Smooth muscle cell (in vitro differentiated cells): ENCODE measurements around the gene CD248. TPM values are rescaled to one million over a fixed set of nuclear protein-coding genes. Genes with fewer than 3 reads are reported as not detected.

Source experiments
- DNase-seq: peaks from one replicate; lab custom pipeline; 2025; ENCODE audit not compliant: unreplicated experiment; lab: John Stamatoyannopoulos, UW
- H2AFZ ChIP-seq: fragments of 200-600 bp; sonication (generic); 2 replicates; pipeline ENCODE4 v1.6.0; 2016; ENCODE audit warnings: antibody characterized with exemption, low read depth, mild to moderate bottlenecking
- H3F3A ChIP-seq: fragments of 200-600 bp; sonication (generic); 2 replicates; pipeline ENCODE4 v1.6.0; 2017; ENCODE audit warnings: antibody characterized with exemption, low read depth
- H3K27ac ChIP-seq: fragments of 200-600 bp; sonication (generic); 2 replicates; pipeline ENCODE4 v1.5.1; 2016; ENCODE audit warnings: low read depth, mild to moderate bottlenecking
- H3K27me3 ChIP-seq: fragments of 200-600 bp; sonication (generic); 2 replicates; pipeline ENCODE4 v1.6.1; 2016; ENCODE audit warnings: low read depth, mild to moderate bottlenecking
- H3K36me3 ChIP-seq: fragments of 200-600 bp; sonication (generic); 2 replicates; pipeline ENCODE4 v1.5.1; 2016; ENCODE audit warnings: low read depth
- H3K4me1 ChIP-seq: fragments of 200-600 bp; sonication (generic); 2 replicates; pipeline ENCODE4 v1.5.1; 2016; ENCODE audit warnings: low read depth
- H3K4me2 ChIP-seq: fragments of 200-600 bp; sonication (generic); 2 replicates; pipeline ENCODE4 v1.6.0; 2016; ENCODE audit warnings: mild to moderate bottlenecking
- H3K4me3 ChIP-seq: fragments of 200-600 bp; sonication (generic); 2 replicates; pipeline ENCODE4 v1.5.1; 2016; ENCODE audit warnings: mild to moderate bottlenecking
- H3K79me2 ChIP-seq: fragments of 200-600 bp; sonication (generic); 2 replicates; pipeline ENCODE4 v1.6.0; 2016; ENCODE audit warnings: low read depth, mild to moderate bottlenecking
- H3K9ac ChIP-seq: fragments of 200-600 bp; sonication (generic); 2 replicates; pipeline ENCODE4 v1.6.0; 2016; ENCODE audit warnings: low read depth
- H3K9me3 ChIP-seq: fragments of 200-600 bp; sonication (generic); replicated peaks from 2 replicates; pipeline ENCODE4 v1.5.1; 2016; ENCODE audit warnings: low read depth
- H4K20me1 ChIP-seq: fragments of 200-600 bp; sonication (generic); 2 replicates; pipeline ENCODE4 v1.6.0; 2016; ENCODE audit warnings: low read depth
- WGBS: methylation state at CpG from one replicate; pipeline ENCODE4 v1.1.7; 2016; ENCODE audit warnings: low lambda C conversion rate; 5-methylcytosine and 5-hydroxymethylcytosine counted together
- polyA plus RNA-seq: library from polyadenylated mRNA; unstranded; fragments of >200 nt; fragmentation: Nextera tagmentation; extraction: Ambion mirVana; gene quantifications from 2 replicates; pipeline ENCODE4 v1.2.1, GENCODE V29; 2016
- total RNA-seq: library from RNA; depleted of rRNA; stranded (reverse); fragments of >200 nt; gene quantifications from 2 replicates; pipeline ENCODE4 v1.2.3, GENCODE V29; 2014
- TF ChIP-seq, protein P1 (sequence below): fragments of 200-600 bp; sonication (generic); IDR thresholded peaks from 2 replicates; pipeline ENCODE4 v1.5.1; 2017; ENCODE audit warnings: borderline replicate concordance, mild to moderate bottlenecking, antibody characterized with exemption; ENCODE audit not compliant: insufficient read depth, poor library complexity, severe bottlenecking

The CD248 gene
- total and polyA plus RNA-seq, 2 experiments from 2014 or later: 35.5 to 287 TPM

- H3K4me1 ChIP-seq: peaks cover 5% of the 10 kb centered on the region
- TF ChIP-seq, protein P1, sequence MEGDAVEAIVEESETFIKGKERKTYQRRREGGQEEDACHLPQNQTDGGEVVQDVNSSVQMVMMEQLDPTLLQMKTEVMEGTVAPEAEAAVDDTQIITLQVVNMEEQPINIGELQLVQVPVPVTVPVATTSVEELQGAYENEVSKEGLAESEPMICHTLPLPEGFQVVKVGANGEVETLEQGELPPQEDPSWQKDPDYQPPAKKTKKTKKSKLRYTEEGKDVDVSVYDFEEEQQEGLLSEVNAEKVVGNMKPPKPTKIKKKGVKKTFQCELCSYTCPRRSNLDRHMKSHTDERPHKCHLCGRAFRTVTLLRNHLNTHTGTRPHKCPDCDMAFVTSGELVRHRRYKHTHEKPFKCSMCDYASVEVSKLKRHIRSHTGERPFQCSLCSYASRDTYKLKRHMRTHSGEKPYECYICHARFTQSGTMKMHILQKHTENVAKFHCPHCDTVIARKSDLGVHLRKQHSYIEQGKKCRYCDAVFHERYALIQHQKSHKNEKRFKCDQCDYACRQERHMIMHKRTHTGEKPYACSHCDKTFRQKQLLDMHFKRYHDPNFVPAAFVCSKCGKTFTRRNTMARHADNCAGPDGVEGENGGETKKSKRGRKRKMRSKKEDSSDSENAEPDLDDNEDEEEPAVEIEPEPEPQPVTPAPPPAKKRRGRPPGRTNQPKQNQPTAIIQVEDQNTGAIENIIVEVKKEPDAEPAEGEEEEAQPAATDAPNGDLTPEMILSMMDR: no peak
- WGBS: 96% methylated on average over 7 of the region's 7 CpGs
- H3K27me3 ChIP-seq: no peaks in the 10 kb centered on the region
- H3K27ac ChIP-seq: no peak overlapping the region
- H2AFZ ChIP-seq: no peak overlapping the region
- H3F3A ChIP-seq: peaks cover 6% of the 10 kb centered on the region
- peaks cover 45% of the 10 kb centered on the region for H4K20me1 ChIP-seq
- H3K9me3 ChIP-seq: no peaks in the 10 kb centered on the region
- peaks cover 3% of the 10 kb centered on the region for H3K36me3 ChIP-seq
- H3K9ac ChIP-seq: no peak overlapping the region
- DNase-seq: no peak
- peaks cover 27% of the 10 kb centered on the region for H3K79me2 ChIP-seq
- H3K4me3 ChIP-seq: no peak overlapping the region
- no peak overlapping the region for H3K4me2 ChIP-seq
These were observed 45.0 kb downstream of the CD248 start for GRCh38 chr11:66271816-66272215.

GRCh38 chr11:66268952-66269905 is 47.6 kb downstream of the CD248 start:
- peaks cover 3% of the 10 kb centered on the region for H3K36me3 ChIP-seq
- DNase-seq: no peak
- H3K27ac ChIP-seq: peak overlapping the region; percentile 76
- H4K20me1 ChIP-seq: peaks cover 44% of the 10 kb centered on the region
- H3K4me1 ChIP-seq: peaks cover 5% of the 10 kb centered on the region
- TF ChIP-seq, protein P1: peak; percentile 13
- peaks cover 10% of the 10 kb centered on the region for H3F3A ChIP-seq
- H3K79me2 ChIP-seq: peaks cover 27% of the 10 kb centered on the region
- H3K27me3 ChIP-seq: no peaks in the 10 kb centered on the region
- H3K4me3 ChIP-seq: peak overlapping the region; percentile 81
- peak overlapping the region; percentile 91 for H3K9ac ChIP-seq
- H2AFZ ChIP-seq: no peak overlapping the region
- WGBS: 6% methylated on average over 32 of the region's 32 CpGs
- no peaks in the 10 kb centered on the region for H3K9me3 ChIP-seq
- H3K4me2 ChIP-seq: peak overlapping the region; percentile 96

DNA sequence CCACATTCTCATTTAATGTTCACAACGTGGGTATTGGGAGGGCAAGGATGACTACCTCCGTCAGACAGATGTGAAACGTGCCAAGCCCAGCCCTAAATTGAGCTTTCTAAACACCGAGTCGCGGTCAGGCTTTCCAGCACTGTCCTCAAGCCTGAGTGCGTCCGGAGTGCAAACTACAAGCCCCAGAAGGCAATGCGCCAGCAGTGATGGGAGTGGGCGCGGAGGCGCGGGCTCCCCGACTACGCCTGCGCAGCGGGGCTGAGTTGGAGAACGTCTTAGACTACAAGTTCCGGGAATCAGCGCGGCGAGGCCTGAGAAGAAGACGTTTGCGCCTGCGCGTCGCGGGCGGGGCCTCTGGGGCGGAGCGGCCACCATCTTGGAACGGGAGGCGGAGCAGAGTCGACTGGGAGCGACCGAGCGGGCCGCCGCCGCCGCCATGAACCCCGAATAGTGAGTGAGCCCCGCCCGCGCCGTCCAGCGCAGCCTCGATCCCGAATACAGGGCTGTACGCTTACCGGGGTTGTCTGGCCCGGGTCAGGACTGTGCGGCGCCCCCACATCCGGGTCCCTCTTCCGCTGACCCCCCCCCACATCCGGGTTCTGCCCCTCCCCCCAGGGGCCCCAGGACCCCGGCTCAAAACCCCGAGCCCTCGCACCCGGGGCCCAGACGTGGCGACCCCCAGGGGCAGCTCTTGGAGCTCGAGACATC is 48.4 kb downstream of the CD248 start, which contains the start of gene RAB1B:
Gene RAB1B, plus strand, starts transcription at position 396 of the 708 bp plus-strand sequence. Its CDS starts 41 bp downstream, at position 437.
- Histone ChIP-seq H3K27me3 (no peaks in the 10 kb centered on the region), H2AFZ (no peak within 1 kb of the TSS), H3K9ac (peak within 1 kb of the TSS; percentile 91), H3K4me1 (peaks cover 5% of the 10 kb centered on the region), H3K9me3 (no peaks in the 10 kb centered on the region), H3K36me3 (no peaks in the 10 kb centered on the region), H3K4me3 (peak within 1 kb of the TSS; percentile 81), H3F3A (peaks cover 5% of the 10 kb centered on the region), H4K20me1 (peaks cover 39% of the 10 kb centered on the region), H3K4me2 (peak within 1 kb of the TSS; percentile 96), H3K27ac (peak within 1 kb of the TSS; percentile 85), H3K79me2 (peaks cover 27% of the 10 kb centered on the region)
- TF ChIP-seq, protein P1: no peak
- peak; percentile 100 for DNase-seq
- under 1% methylated on average over 52 of the region's 64 CpGs for WGBS
